Smooth muscle cell (in vitro differentiated cells): ENCODE measurements around the gene HHATL. TPM values are rescaled to one million over a fixed set of nuclear protein-coding genes. Genes with fewer than 3 reads are reported as not detected.
"Not testable (repeated sequence)": the region's sequence is repeated elsewhere in the genome, so short reads cannot be mapped to it uniquely, and the experiment has no call there.

Experiments
- DNase-seq: peaks from one replicate; lab custom pipeline; 2025; ENCODE audit not compliant: unreplicated experiment; lab: John Stamatoyannopoulos, UW
- H2AFZ ChIP-seq: fragments of 200-600 bp; sonication (generic); 2 replicates; pipeline ENCODE4 v1.6.0; 2016; ENCODE audit warnings: antibody characterized with exemption, low read depth, mild to moderate bottlenecking
- H3F3A ChIP-seq: fragments of 200-600 bp; sonication (generic); 2 replicates; pipeline ENCODE4 v1.6.0; 2017; ENCODE audit warnings: antibody characterized with exemption, low read depth
- H3K27ac ChIP-seq: fragments of 200-600 bp; sonication (generic); 2 replicates; pipeline ENCODE4 v1.5.1; 2016; ENCODE audit warnings: low read depth, mild to moderate bottlenecking
- H3K27me3 ChIP-seq: fragments of 200-600 bp; sonication (generic); 2 replicates; pipeline ENCODE4 v1.6.1; 2016; ENCODE audit warnings: low read depth, mild to moderate bottlenecking
- H3K36me3 ChIP-seq: fragments of 200-600 bp; sonication (generic); 2 replicates; pipeline ENCODE4 v1.5.1; 2016; ENCODE audit warnings: low read depth
- H3K4me1 ChIP-seq: fragments of 200-600 bp; sonication (generic); 2 replicates; pipeline ENCODE4 v1.5.1; 2016; ENCODE audit warnings: low read depth
- H3K4me2 ChIP-seq: fragments of 200-600 bp; sonication (generic); 2 replicates; pipeline ENCODE4 v1.6.0; 2016; ENCODE audit warnings: mild to moderate bottlenecking
- H3K4me3 ChIP-seq: fragments of 200-600 bp; sonication (generic); 2 replicates; pipeline ENCODE4 v1.5.1; 2016; ENCODE audit warnings: mild to moderate bottlenecking
- H3K79me2 ChIP-seq: fragments of 200-600 bp; sonication (generic); 2 replicates; pipeline ENCODE4 v1.6.0; 2016; ENCODE audit warnings: low read depth, mild to moderate bottlenecking
- H3K9ac ChIP-seq: fragments of 200-600 bp; sonication (generic); 2 replicates; pipeline ENCODE4 v1.6.0; 2016; ENCODE audit warnings: low read depth
- H3K9me3 ChIP-seq: fragments of 200-600 bp; sonication (generic); replicated peaks from 2 replicates; pipeline ENCODE4 v1.5.1; 2016; ENCODE audit warnings: low read depth
- H4K20me1 ChIP-seq: fragments of 200-600 bp; sonication (generic); 2 replicates; pipeline ENCODE4 v1.6.0; 2016; ENCODE audit warnings: low read depth
- CTCF ChIP-seq: fragments of 200-600 bp; sonication (generic); IDR thresholded peaks from 2 replicates; pipeline ENCODE4 v1.5.1; 2017; ENCODE audit warnings: borderline replicate concordance, mild to moderate bottlenecking, antibody characterized with exemption; ENCODE audit not compliant: insufficient read depth, poor library complexity, severe bottlenecking
- WGBS: methylation state at CpG from one replicate; pipeline ENCODE4 v1.1.7; 2016; ENCODE audit warnings: low lambda C conversion rate; 5-methylcytosine and 5-hydroxymethylcytosine counted together
- polyA plus RNA-seq: library from polyadenylated mRNA; unstranded; fragments of >200 nt; fragmentation: Nextera tagmentation; extraction: Ambion mirVana; gene quantifications from 2 replicates; pipeline ENCODE4 v1.2.1, GENCODE V29; 2016
- total RNA-seq: library from RNA; depleted of rRNA; stranded (reverse); fragments of >200 nt; gene quantifications from 2 replicates; pipeline ENCODE4 v1.2.3, GENCODE V29; 2014

The HHATL gene
- total and polyA plus RNA-seq, 2 experiments from 2014 or later, result not detected

- no peaks in the 10 kb centered on the region for H3K27me3 ChIP-seq
- no peak for TF ChIP-seq CTCF
- no peak overlapping the region for H3K4me3 ChIP-seq
- no peak for DNase-seq
- no peaks in the 10 kb centered on the region for H4K20me1 ChIP-seq
- no peak overlapping the region for H2AFZ ChIP-seq
- no peaks in the 10 kb centered on the region for H3K79me2 ChIP-seq
- WGBS, result 86% methylated on average over 3 of the region's 3 CpGs
- H3K27ac ChIP-seq, result no peak overlapping the region
- H3F3A ChIP-seq, result no peaks in the 10 kb centered on the region
- no peak overlapping the region for H3K9ac ChIP-seq
- no peak overlapping the region for H3K4me2 ChIP-seq
- peaks cover 4% of the 10 kb centered on the region for H3K4me1 ChIP-seq
- H3K36me3 ChIP-seq, result no peaks in the 10 kb centered on the region
- no peaks in the 10 kb centered on the region for H3K9me3 ChIP-seq
Observed at GRCh38 chr3:42728668-42729364, 26.2 kb upstream of the HHATL start.

GRCh38 chr3:42728056-42728455, 25.5 kb upstream of the HHATL start:
- H3K4me2 ChIP-seq, result no peak overlapping the region
- H2AFZ ChIP-seq, result no peak overlapping the region
- DNase-seq, result no peak
- no peaks in the 10 kb centered on the region for H3K27me3 ChIP-seq
- H3K9ac ChIP-seq, result no peak overlapping the region
- no peak overlapping the region for H3K27ac ChIP-seq
- no peaks in the 10 kb centered on the region for H3K9me3 ChIP-seq
- H4K20me1 ChIP-seq, result no peaks in the 10 kb centered on the region
- H3F3A ChIP-seq, result no peaks in the 10 kb centered on the region
- WGBS, result 55% methylated on average over 3 of the region's 3 CpGs
- H3K4me1 ChIP-seq, result peaks cover under 1% of the 10 kb centered on the region
- H3K79me2 ChIP-seq, result no peaks in the 10 kb centered on the region
- TF ChIP-seq CTCF, result no peak
- H3K4me3 ChIP-seq, result no peak overlapping the region
- H3K36me3 ChIP-seq, result no peaks in the 10 kb centered on the region

- no peak overlapping the region for H3K9ac ChIP-seq
- H3K4me3 ChIP-seq, result no peak overlapping the region
- no peak overlapping the region for H3K4me2 ChIP-seq
- no peaks in the 10 kb centered on the region for H3K9me3 ChIP-seq
- H3K27ac ChIP-seq, result no peak overlapping the region
- TF ChIP-seq CTCF, result no peak
- WGBS, result 95% methylated on average over 2 of the region's 2 CpGs
- H3K36me3 ChIP-seq, result no peaks in the 10 kb centered on the region
- no peaks in the 10 kb centered on the region for H3K79me2 ChIP-seq
- no peaks in the 10 kb centered on the region for H3K4me1 ChIP-seq
- DNase-seq, result no peak
- H4K20me1 ChIP-seq, result no peaks in the 10 kb centered on the region
- no peak overlapping the region for H2AFZ ChIP-seq
- no peaks in the 10 kb centered on the region for H3K27me3 ChIP-seq
- no peaks in the 10 kb centered on the region for H3F3A ChIP-seq
Observed at GRCh38 chr3:42725454-42725853, 22.9 kb upstream of the HHATL start.

GRCh38 chr3:42723219-42723618, 20.6 kb upstream of the HHATL start:
- no peak overlapping the region for H3K4me2 ChIP-seq
- no peaks in the 10 kb centered on the region for H3K27me3 ChIP-seq
- WGBS, result 81% methylated on average over 2 of the region's 2 CpGs
- H3K9me3 ChIP-seq, result no peaks in the 10 kb centered on the region
- no peaks in the 10 kb centered on the region for H3K79me2 ChIP-seq
- no peak overlapping the region for H3K9ac ChIP-seq
- DNase-seq, result no peak
- H3K4me3 ChIP-seq, result no peak overlapping the region
- no peak overlapping the region for H3K27ac ChIP-seq
- no peaks in the 10 kb centered on the region for H3K4me1 ChIP-seq
- no peak overlapping the region for H2AFZ ChIP-seq
- H3F3A ChIP-seq, result no peaks in the 10 kb centered on the region
- H3K36me3 ChIP-seq, result no peaks in the 10 kb centered on the region
- TF ChIP-seq CTCF, result no peak
- H4K20me1 ChIP-seq, result no peaks in the 10 kb centered on the region

GRCh38 chr3:42722442-42722841, 19.8 kb upstream of the HHATL start:
- H3K9me3 ChIP-seq, H2AFZ ChIP-seq, H3K4me3 ChIP-seq, H3K4me2 ChIP-seq, H3K4me1 ChIP-seq, H3K79me2 ChIP-seq, H3K27ac ChIP-seq, H4K20me1 ChIP-seq, H3K36me3 ChIP-seq, DNase-seq, H3K9ac ChIP-seq, H3F3A ChIP-seq, H3K27me3 ChIP-seq: not testable (repeated sequence)
- WGBS, result 90% methylated on average over 2 of the region's 3 CpGs
